Measurements from ENCODE around the gene SEMA3F. TPM values are rescaled to one million over a fixed set of nuclear protein-coding genes. Genes with fewer than 3 reads are reported as not detected.

SEMA3F gene
- total and polyA plus RNA-seq, 8 donors, result 26.0 to 56.2 (median 46.7) TPM

- TF ChIP-seq, protein P1, sequence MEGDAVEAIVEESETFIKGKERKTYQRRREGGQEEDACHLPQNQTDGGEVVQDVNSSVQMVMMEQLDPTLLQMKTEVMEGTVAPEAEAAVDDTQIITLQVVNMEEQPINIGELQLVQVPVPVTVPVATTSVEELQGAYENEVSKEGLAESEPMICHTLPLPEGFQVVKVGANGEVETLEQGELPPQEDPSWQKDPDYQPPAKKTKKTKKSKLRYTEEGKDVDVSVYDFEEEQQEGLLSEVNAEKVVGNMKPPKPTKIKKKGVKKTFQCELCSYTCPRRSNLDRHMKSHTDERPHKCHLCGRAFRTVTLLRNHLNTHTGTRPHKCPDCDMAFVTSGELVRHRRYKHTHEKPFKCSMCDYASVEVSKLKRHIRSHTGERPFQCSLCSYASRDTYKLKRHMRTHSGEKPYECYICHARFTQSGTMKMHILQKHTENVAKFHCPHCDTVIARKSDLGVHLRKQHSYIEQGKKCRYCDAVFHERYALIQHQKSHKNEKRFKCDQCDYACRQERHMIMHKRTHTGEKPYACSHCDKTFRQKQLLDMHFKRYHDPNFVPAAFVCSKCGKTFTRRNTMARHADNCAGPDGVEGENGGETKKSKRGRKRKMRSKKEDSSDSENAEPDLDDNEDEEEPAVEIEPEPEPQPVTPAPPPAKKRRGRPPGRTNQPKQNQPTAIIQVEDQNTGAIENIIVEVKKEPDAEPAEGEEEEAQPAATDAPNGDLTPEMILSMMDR (IDR thresholded peaks at IDR 0.05), result no peak
- Histone ChIP-seq H3K36me3 (no peaks in the 10 kb centered on the region), H3K27me3 (no peaks in the 10 kb centered on the region), H3K27ac (peak overlapping the region in 1 of 2 donors; percentile 73), H3K4me3 (no peak overlapping the region), H3K4me1 (peaks cover 30 to 78% of the 10 kb centered on the region in 2 donors), H3K9me3 (no peaks in the 10 kb centered on the region)
- intact Hi-C loops (cut with DNase I), result no loop called here
- no peak for DNase-seq
- ATAC-seq, result no peak
Measured at GRCh38 chr3:50168791-50169190, 13.7 kb downstream of the SEMA3F start.

DNA sequence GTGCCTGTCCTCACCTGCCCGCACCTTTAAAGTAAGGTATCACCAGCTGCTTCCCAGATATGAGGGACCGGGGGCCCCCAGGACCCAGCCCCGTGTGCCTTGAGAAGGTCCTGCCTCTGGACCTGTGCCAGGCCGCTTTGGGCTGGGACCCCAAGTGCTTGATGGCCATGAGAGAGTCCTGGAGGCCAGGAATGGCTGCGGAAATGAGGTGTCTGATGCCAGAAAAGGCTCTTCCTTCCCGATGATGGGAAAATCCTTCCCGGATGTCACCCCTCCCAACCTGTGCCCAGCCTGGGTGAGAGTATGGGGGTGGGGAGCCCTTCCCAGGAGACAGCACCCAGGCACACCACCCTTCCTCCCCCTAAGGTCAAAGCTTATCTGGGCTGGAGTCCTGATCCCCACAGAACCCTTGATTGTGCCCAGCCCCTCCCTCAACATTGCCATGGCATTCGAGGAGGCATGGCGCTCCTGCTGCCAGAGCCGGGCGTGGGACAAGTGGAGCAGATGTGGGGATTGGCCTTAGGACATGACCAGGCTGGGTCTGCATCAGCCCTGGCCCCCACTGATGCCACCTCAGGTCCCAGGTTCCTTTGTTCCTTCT, 14.2 kb downstream of the SEMA3F start:
- DNase-seq, result no peak

DNA sequence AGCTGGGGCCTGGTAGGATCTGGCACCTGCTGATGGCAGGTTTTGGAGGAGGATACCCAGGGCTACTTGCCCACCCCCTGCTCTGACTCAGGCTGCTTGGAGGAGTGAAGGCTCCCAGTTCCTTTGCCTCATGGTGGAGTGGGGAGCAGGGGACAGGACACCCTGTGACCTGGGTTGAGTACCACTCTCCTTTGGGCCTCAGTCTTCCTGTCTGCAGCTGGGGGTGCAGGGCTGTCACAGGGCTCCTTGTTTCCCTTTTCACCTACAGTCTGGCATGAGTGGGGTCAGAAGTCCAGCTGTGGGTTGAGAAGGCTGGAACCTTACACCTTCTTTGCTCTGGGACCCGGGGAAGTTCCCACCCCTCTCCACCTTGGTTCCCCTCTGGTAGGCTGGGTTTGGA, 14.7 kb downstream of the SEMA3F start:
- H3K36me3 ChIP-seq, result peaks cover 0 to 6% of the 10 kb centered on the region in 2 donors
- intact Hi-C loops (cut with DNase I), result no loop called here
- no peaks in the 10 kb centered on the region for H3K27me3 ChIP-seq
- no peak overlapping the region for H3K4me3 ChIP-seq
- H3K27ac ChIP-seq, result peak overlapping the region; percentile 63 to 73
- TF ChIP-seq, protein P1 (IDR thresholded peaks at IDR 0.05), result no peak
- ATAC-seq, result no peak
- H3K4me1 ChIP-seq, result peaks cover 19 to 72% of the 10 kb centered on the region in 2 donors
- no peaks in the 10 kb centered on the region for H3K9me3 ChIP-seq
- DNase-seq, result no peak

More for the DNA sequence above, 14.2 kb downstream of the SEMA3F start:
- ATAC-seq, result no peak
- Histone ChIP-seq H3K27me3 (no peaks in the 10 kb centered on the region), H3K27ac (peak overlapping the region; percentile 63 to 73), H3K36me3 (peaks cover 0 to 5% of the 10 kb centered on the region in 2 donors), H3K4me1 (peaks cover 24 to 77% of the 10 kb centered on the region in 2 donors), H3K9me3 (no peaks in the 10 kb centered on the region), H3K4me3 (no peak overlapping the region)
- TF ChIP-seq, protein P1 (IDR thresholded peaks at IDR 0.05), result no peak
- intact Hi-C loops (cut with DNase I), result no loop called here

- ATAC-seq (peak; percentile 10), DNase-seq (peak in 1 of 4 donors; percentile 53)
- intact Hi-C loops (cut with DNase I), result no loop called here
- Histone ChIP-seq H3K27me3 (no peaks in the 10 kb centered on the region), H3K36me3 (peaks cover 0 to 6% of the 10 kb centered on the region in 2 donors), H3K27ac (peak overlapping the region; percentile 63 to 73), H3K9me3 (no peaks in the 10 kb centered on the region), H3K4me1 (peaks cover 19 to 64% of the 10 kb centered on the region in 2 donors), H3K4me3 (no peak overlapping the region)
- TF ChIP-seq, protein P1 (IDR thresholded peaks at IDR 0.05), result no peak
Measured at GRCh38 chr3:50170689-50171088, 15.6 kb downstream of the SEMA3F start.

DNA sequence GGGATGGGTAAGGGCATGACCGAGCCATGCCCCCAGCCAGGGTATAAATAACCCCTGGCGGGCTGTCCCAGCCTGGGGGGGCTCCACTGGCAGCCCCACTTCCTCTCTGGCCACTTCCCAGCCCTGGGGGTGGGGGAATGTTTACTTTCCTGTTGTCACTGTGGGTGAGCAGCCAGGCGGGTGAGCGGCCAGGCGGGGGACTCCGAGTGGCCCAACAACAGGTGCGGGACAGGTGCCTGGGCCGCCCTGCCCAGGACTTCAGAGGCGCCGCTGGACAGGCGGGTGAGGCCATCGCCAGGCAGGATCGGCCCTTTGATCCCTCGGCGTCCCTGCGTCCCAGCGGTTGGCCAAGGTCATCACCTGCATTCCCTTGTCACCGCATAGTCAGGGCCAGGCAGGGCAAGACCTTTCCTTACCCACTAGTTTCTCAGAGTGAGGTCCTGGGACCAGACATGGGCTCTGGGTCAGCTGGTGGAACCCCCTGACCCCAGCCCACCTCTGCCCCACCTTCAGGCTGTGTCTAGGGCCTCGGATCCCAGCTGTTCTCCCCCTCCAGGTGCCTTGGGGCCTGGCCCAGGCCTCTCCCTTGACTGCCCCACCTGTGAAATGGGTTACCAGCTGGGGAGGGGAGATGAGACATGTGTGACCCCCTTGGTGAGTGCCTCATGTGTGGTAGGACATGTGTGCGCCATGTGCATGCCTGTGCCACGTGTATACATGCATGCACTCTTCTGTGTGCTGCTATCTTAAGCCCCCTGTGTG, 16.6 kb downstream of the SEMA3F start:
- Histone ChIP-seq H3K9me3 (no peaks in the 10 kb centered on the region), H3K36me3 (peaks cover 0 to 6% of the 10 kb centered on the region in 2 donors), H3K27ac (peak overlapping the region; percentile 63 to 73), H3K27me3 (no peaks in the 10 kb centered on the region), H3K4me3 (no peak overlapping the region), H3K4me1 (peaks cover 14 to 55% of the 10 kb centered on the region in 2 donors)
- intact Hi-C loops (cut with DNase I), result no loop called here
- TF ChIP-seq, protein P1 (IDR thresholded peaks at IDR 0.05), result no peak
- ATAC-seq (peak; percentile 56), DNase-seq (no peak)

Measured in left lung (tissue), 10 donors.